Measurements from ENCODE around the gene BCAS1.

DNA sequence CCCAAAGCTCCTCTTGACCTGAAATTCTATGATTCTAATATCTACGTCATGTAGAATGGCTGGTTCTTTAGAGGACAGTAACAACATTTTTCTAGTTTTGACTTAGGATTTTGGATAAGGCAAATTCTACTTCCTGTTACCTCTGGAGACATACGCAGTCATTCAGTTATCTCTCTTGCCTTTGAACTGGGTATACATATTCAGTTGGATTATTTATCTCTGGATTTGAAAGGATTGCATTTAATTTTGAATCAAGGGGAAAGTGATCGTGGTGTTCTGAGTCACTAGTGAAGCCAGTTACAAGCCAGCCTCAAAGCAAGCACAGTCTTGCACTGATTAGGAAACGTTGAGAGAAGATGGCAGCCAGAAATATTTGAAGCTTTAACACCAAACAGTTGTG is 35.3 kb upstream of the BCAS1 start:
- TF ChIP-seq, protein P1, sequence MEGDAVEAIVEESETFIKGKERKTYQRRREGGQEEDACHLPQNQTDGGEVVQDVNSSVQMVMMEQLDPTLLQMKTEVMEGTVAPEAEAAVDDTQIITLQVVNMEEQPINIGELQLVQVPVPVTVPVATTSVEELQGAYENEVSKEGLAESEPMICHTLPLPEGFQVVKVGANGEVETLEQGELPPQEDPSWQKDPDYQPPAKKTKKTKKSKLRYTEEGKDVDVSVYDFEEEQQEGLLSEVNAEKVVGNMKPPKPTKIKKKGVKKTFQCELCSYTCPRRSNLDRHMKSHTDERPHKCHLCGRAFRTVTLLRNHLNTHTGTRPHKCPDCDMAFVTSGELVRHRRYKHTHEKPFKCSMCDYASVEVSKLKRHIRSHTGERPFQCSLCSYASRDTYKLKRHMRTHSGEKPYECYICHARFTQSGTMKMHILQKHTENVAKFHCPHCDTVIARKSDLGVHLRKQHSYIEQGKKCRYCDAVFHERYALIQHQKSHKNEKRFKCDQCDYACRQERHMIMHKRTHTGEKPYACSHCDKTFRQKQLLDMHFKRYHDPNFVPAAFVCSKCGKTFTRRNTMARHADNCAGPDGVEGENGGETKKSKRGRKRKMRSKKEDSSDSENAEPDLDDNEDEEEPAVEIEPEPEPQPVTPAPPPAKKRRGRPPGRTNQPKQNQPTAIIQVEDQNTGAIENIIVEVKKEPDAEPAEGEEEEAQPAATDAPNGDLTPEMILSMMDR (IDR thresholded peaks at IDR 0.05), result no peak
- no peak for TF ChIP-seq POLR2A (IDR thresholded peaks at IDR 0.05)
